Vagina (tissue), 2 donors: ENCODE measurements around the gene OLFML2B. TPM values are rescaled to one million over a fixed set of nuclear protein-coding genes. Genes with fewer than 3 reads are reported as not detected.

Source experiments
- DNase-seq, 2 donors: peaks; one replicate each; pipeline ENCODE4 v3.0.0-alpha.2; 2017; ENCODE audit errors: extremely low spot score in 2 of 2
- H3K27ac ChIP-seq: fragments of 200-600 bp; sonication (generic); one replicate; pipeline ENCODE4 v1.5.1; 2019
- H3K27me3 ChIP-seq: fragments of 200-600 bp; sonication (generic); one replicate; pipeline ENCODE4 v1.5.1; 2019
- H3K36me3 ChIP-seq, 2 donors: fragments of 200-600 bp; sonication (generic); one replicate each; pipeline ENCODE4 v1.5.1; 2017 to 2019
- H3K4me1 ChIP-seq: fragments of 200-600 bp; sonication (generic); one replicate; pipeline ENCODE4 v1.5.1; 2019
- H3K4me3 ChIP-seq, 2 donors: fragments of 200-600 bp; sonication (generic); 1 replicate in 1 of 2; 2 replicates in 1 of 2; pipeline ENCODE4 v1.5.1; 2016 to 2019
- H3K9me3 ChIP-seq: fragments of 200-600 bp; sonication (generic); one replicate; pipeline ENCODE4 v1.5.1; 2019
- CTCF ChIP-seq, 3 experiments: fragments of 450-650 bp in 2 of 3; fragments of 200-600 bp in 1 of 3; sonication (generic) in 1 of 3; IDR thresholded peaks; one replicate each; pipeline ENCODE4 v1.5.1; 2017 to 2019; ENCODE audit warnings: antibody characterized with exemption in 3 of 3, mild to moderate bottlenecking in 2 of 3, moderate library complexity in 2 of 3
- POLR2A ChIP-seq, 2 donors: fragments of 450-650 bp; IDR thresholded peaks; one replicate each; pipeline ENCODE4 v1.6.1; 2017; ENCODE audit warnings: antibody characterized with exemption in 2 of 2, mild to moderate bottlenecking in 2 of 2, moderate library complexity in 2 of 2
- POLR2AphosphoS5 ChIP-seq, 2 donors: sonication (generic); formaldehyde crosslinking; IDR thresholded peaks; one replicate each; pipeline ENCODE4 v1.9.0; 2017; ENCODE audit warnings: antibody characterized with exemption in 2 of 2, mild to moderate bottlenecking in 2 of 2, low read depth in 1 of 2; ENCODE audit not compliant: insufficient read depth in 1 of 2
- intact Hi-C: fragments of 100-400 bp; cut with DNase I; formaldehyde crosslinking; loops from one replicate; pipeline ENCODE4 v1.15.1; 2023
- total RNA-seq: library from RNA; depleted of rRNA; stranded (reverse); fragments of >200 nt; gene quantifications from one replicate; pipeline ENCODE4 v1.2.3, GENCODE V29; 2016

The OLFML2B gene
- total RNA-seq, 1 donor from 2014 or later = 12.8 TPM

GRCh38 chr1:161987303-161987702, 36.4 kb downstream of the OLFML2B start:
- no peak overlapping the region for H3K4me3 ChIP-seq
- TF ChIP-seq POLR2AphosphoS5 (IDR thresholded peaks at IDR 0.05; ENCODE audit: insufficient read depth in 1 of 2, low read depth in 1 of 2) (no peak), CTCF (IDR thresholded peaks at IDR 0.05) (no peak)
- peak overlapping the region; percentile 66 for H3K27ac ChIP-seq
- no peaks in the 10 kb centered on the region for H3K9me3 ChIP-seq
- DNase-seq = no peak
- intact Hi-C loops = no loop called here
- no peaks in the 10 kb centered on the region for H3K27me3 ChIP-seq
- peaks cover 19% of the 10 kb centered on the region for H3K4me1 ChIP-seq
- H3K36me3 ChIP-seq = no peaks in the 10 kb centered on the region

GRCh38 chr1:161986328-161986727, 37.3 kb downstream of the OLFML2B start:
- no peaks in the 10 kb centered on the region for H3K9me3 ChIP-seq
- DNase-seq = no peak
- no peaks in the 10 kb centered on the region for H3K36me3 ChIP-seq
- H3K4me3 ChIP-seq = no peak overlapping the region
- H3K4me1 ChIP-seq = peaks cover 21% of the 10 kb centered on the region
- no peak for TF ChIP-seq CTCF (IDR thresholded peaks at IDR 0.05)
- peak; percentile 12 to 38 for TF ChIP-seq POLR2AphosphoS5 (IDR thresholded peaks at IDR 0.05; ENCODE audit: insufficient read depth in 1 of 2, low read depth in 1 of 2)
- H3K27me3 ChIP-seq = no peaks in the 10 kb centered on the region
- intact Hi-C loops = no loop called here
- H3K27ac ChIP-seq = peak overlapping the region; percentile 66

- Histone ChIP-seq H3K4me1 (peaks cover 29% of the 10 kb centered on the region), H3K9me3 (no peaks in the 10 kb centered on the region), H3K27ac (no peak overlapping the region), H3K4me3 (no peak overlapping the region), H3K36me3 (no peaks in the 10 kb centered on the region), H3K27me3 (no peaks in the 10 kb centered on the region)
- DNase-seq = no peak
- TF ChIP-seq POLR2A (IDR thresholded peaks at IDR 0.05) (no peak), POLR2AphosphoS5 (IDR thresholded peaks at IDR 0.05; ENCODE audit: insufficient read depth in 1 of 2, low read depth in 1 of 2) (no peak), CTCF (IDR thresholded peaks at IDR 0.05) (no peak)
- intact Hi-C loops = no loop called here
These were observed 38.3 kb downstream of the OLFML2B start for GRCh38 chr1:161985301-161985822.

GRCh38 chr1:161983725-161984124, 39.9 kb downstream of the OLFML2B start:
- Histone ChIP-seq H3K27ac (no peak overlapping the region), H3K4me1 (peaks cover 29% of the 10 kb centered on the region), H3K4me3 (no peak overlapping the region), H3K9me3 (no peaks in the 10 kb centered on the region), H3K27me3 (no peaks in the 10 kb centered on the region), H3K36me3 (no peaks in the 10 kb centered on the region)
- intact Hi-C loops = no loop called here
- DNase-seq = no peak
- TF ChIP-seq POLR2A (IDR thresholded peaks at IDR 0.05) = no peak
- TF ChIP-seq CTCF (IDR thresholded peaks at IDR 0.05) = no peak
- no peak for TF ChIP-seq POLR2AphosphoS5 (IDR thresholded peaks at IDR 0.05; ENCODE audit: insufficient read depth in 1 of 2, low read depth in 1 of 2)

GRCh38 chr1:161982917-161983316, 40.8 kb downstream of the OLFML2B start:
- no peak overlapping the region for H3K27ac ChIP-seq
- H3K4me1 ChIP-seq = peaks cover 29% of the 10 kb centered on the region
- no peaks in the 10 kb centered on the region for H3K27me3 ChIP-seq
- no peaks in the 10 kb centered on the region for H3K9me3 ChIP-seq
- no peaks in the 10 kb centered on the region for H3K36me3 ChIP-seq
- DNase-seq = no peak
- intact Hi-C loops = no loop called here
- H3K4me3 ChIP-seq = no peak overlapping the region
- TF ChIP-seq POLR2A (IDR thresholded peaks at IDR 0.05) (no peak), CTCF (IDR thresholded peaks at IDR 0.05) (no peak), POLR2AphosphoS5 (IDR thresholded peaks at IDR 0.05; ENCODE audit: insufficient read depth in 1 of 2, low read depth in 1 of 2) (no peak)
